Stimulated activated naive CD8-positive, alpha-beta T cell treated with anti-CD3 and anti-CD28 coated beads, Interleukin-15, Interleukin-2, amounts not matched to agents 100 ng/mL and 50 ng/mL, for 24 hours (primary cell): ENCODE results near the gene SLC2A6.

Experiments
- H3K27ac Mint-ChIP-seq: one replicate; pipeline ENCODE4 v1.8.0; 2021; ENCODE audit warnings: mild to moderate bottlenecking, mixed read lengths
- H3K27me3 Mint-ChIP-seq: one replicate; pipeline ENCODE4 v1.8.0; 2021; ENCODE audit warnings: mixed read lengths
- H3K36me3 Mint-ChIP-seq: one replicate; pipeline ENCODE4 v1.8.0; 2021; ENCODE audit warnings: low read depth, mixed read lengths
- H3K4me1 Mint-ChIP-seq: one replicate; pipeline ENCODE4 v1.8.0; 2021; ENCODE audit warnings: low read depth, mixed read lengths
- H3K4me3 Mint-ChIP-seq: one replicate; pipeline ENCODE4 v1.8.0; 2021; ENCODE audit warnings: mild to moderate bottlenecking, mixed read lengths
- H3K9me3 Mint-ChIP-seq: one replicate; pipeline ENCODE4 v1.8.0; 2021; ENCODE audit warnings: mixed read lengths

Gene SLC2A6

GRCh38 chr9:133468777-133469421, 10.0 kb downstream of the SLC2A6 start:
- H3K27ac Mint-ChIP-seq = no peak overlapping the region
- no peaks in the 10 kb centered on the region for H3K9me3 Mint-ChIP-seq
- no peak overlapping the region for H3K4me3 Mint-ChIP-seq
- no peaks in the 10 kb centered on the region for H3K4me1 Mint-ChIP-seq
- H3K36me3 Mint-ChIP-seq = no peaks in the 10 kb centered on the region
- no peaks in the 10 kb centered on the region for H3K27me3 Mint-ChIP-seq

DNA sequence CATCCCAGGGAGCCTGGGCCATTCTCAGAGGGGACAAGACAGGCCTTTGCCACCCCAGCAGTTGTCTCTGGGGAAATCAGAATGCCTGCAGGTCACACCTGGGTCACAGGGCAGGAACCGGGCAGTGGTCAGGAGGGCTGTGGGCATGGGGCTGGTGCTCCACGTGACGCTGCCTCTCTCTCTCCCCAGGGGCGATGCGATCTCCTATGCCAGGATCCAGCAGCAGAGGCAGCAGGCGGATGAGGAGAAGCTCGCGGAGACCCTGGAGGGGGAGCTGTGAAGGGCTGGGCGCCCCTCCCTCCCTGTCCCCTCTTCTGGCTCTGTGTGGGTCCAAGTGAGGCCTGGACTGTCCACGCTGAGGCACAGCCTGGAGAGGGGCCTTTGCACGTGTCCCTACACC, 10.5 kb downstream of the SLC2A6 start:
- H3K9me3 Mint-ChIP-seq = no peaks in the 10 kb centered on the region
- no peak overlapping the region for H3K27ac Mint-ChIP-seq
- H3K27me3 Mint-ChIP-seq = no peaks in the 10 kb centered on the region
- H3K36me3 Mint-ChIP-seq = no peaks in the 10 kb centered on the region
- no peaks in the 10 kb centered on the region for H3K4me1 Mint-ChIP-seq
- H3K4me3 Mint-ChIP-seq = no peak overlapping the region

GRCh38 chr9:133467101-133467500, 11.8 kb downstream of the SLC2A6 start:
- Mint-ChIP-seq H3K4me3 (no peak overlapping the region), H3K27ac (no peak overlapping the region), H3K4me1 (no peaks in the 10 kb centered on the region), H3K36me3 (no peaks in the 10 kb centered on the region), H3K9me3 (no peaks in the 10 kb centered on the region), H3K27me3 (no peaks in the 10 kb centered on the region)

- Mint-ChIP-seq H3K27ac (no peak overlapping the region), H3K4me3 (no peak overlapping the region), H3K4me1 (no peaks in the 10 kb centered on the region), H3K27me3 (no peaks in the 10 kb centered on the region), H3K36me3 (no peaks in the 10 kb centered on the region), H3K9me3 (no peaks in the 10 kb centered on the region)
Observed at GRCh38 chr9:133465984-133466383, 12.9 kb downstream of the SLC2A6 start.

DNA sequence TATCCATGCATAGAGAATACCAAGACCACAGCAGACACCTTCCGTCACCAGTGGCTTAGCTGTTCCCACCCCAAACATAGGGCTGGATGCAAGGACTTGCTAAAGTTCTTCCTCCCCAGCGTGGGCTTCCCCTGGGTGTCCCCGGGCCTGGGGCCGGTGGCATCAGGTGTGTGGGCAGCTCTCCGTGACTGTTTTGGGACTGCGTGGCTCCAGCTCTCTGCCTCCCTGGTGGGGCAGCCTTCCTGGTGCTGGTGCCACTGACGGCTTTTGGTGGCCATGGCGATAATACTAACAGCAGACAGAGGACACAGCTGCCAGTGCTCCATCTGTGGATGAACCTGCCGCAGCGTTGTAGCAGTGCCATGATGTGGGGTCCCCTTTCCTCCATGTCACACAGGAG, 14.3 kb downstream of the SLC2A6 start:
- no peaks in the 10 kb centered on the region for H3K27me3 Mint-ChIP-seq
- H3K4me3 Mint-ChIP-seq = no peak overlapping the region
- H3K27ac Mint-ChIP-seq = no peak overlapping the region
- peaks cover 6% of the 10 kb centered on the region for H3K4me1 Mint-ChIP-seq
- H3K36me3 Mint-ChIP-seq = no peaks in the 10 kb centered on the region
- H3K9me3 Mint-ChIP-seq = no peaks in the 10 kb centered on the region

DNA sequence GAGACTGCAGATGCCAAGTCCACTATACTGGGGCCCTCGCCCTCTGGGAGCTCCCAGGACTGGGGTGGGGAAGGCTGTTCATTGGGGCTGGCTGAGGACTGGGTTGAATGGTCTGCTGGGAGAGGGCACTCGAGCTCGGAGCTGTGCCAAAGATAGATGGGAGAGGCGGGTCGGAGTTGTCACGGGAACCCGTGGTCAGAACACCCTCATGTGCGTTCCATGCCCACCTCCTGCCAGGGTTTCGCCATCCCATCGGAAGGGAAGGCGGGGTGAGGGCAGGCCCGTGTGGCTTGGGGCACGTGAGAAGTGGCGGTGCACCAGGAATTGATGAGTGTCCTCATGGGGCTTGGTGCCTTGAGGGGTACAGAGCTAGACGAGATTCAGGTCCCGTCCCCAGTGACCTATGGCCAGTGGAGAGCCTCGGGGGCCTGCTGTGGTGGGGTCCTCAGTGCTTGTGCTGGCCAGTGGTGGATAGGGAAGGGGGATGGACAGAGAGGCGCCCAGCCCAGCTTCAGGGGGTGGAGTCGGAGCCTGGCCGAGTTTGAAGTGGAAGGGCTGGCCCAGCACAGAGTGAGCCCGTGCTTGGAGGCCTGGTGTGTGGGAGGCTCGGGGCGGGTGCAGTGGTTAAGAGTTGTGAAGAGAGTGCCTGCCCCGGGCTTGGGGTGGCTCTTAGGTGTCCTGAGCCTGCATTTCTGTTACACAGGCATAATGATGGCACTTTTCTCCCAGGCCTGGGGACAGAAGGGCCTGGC, 14.9 kb downstream of the SLC2A6 start:
- Mint-ChIP-seq H3K4me3 (no peak overlapping the region), H3K27me3 (no peaks in the 10 kb centered on the region), H3K27ac (no peak overlapping the region), H3K4me1 (peaks cover 9% of the 10 kb centered on the region), H3K36me3 (no peaks in the 10 kb centered on the region), H3K9me3 (no peaks in the 10 kb centered on the region)

DNA sequence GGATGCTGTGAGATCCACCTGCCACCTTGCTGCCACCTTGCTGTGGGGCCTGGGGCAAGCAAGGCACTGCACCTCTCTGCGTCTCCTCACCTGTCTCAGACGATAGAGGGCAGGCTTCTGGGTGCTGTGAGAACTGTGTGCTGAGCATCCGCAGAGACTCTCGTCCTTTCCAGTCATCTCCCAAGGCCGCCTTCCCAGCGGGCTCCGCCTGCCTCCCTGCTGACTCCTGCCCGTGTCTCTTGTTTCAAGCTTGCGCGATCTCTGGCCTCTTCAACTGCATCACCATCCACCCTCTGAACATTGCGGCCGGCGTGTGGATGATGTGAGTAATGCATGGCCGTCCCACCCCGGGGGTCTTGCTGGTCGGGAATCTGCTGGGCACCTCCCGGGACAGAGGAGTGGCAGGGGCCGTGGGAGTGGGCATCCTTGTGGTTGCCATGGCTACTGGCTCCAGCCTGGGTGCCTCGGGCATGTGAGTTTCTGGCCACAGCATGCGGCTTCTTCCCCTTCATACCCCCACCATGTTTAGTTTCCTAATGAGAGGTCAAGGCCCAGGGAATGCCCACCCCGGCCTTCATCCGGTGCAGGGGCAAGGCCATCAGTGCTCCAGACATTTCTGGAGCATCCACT, 15.6 kb downstream of the SLC2A6 start:
- H3K36me3 Mint-ChIP-seq = no peaks in the 10 kb centered on the region
- H3K27ac Mint-ChIP-seq = no peak overlapping the region
- no peaks in the 10 kb centered on the region for H3K27me3 Mint-ChIP-seq
- H3K9me3 Mint-ChIP-seq = no peaks in the 10 kb centered on the region
- H3K4me1 Mint-ChIP-seq = peaks cover 9% of the 10 kb centered on the region
- H3K4me3 Mint-ChIP-seq = no peak overlapping the region

DNA sequence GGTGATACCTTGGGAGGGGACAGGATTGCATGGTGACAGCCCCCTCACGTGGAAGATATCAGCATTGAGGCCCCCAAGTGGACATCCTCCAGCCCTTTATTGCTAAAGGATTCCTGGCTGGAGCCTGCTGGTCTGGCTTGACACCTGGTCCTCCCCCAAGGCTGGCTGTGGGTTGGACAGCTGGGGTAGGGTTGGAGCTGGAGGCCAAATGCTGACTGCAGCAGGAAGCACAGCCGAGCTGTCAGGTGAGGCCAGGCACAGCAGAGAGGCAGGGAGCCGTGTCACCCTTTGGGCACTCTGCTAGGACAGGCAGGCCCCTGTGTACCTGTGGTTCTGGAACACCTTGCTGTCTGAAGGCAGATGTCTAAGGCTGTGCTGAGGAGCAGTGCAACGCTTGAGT, 16.9 kb downstream of the SLC2A6 start:
- Mint-ChIP-seq H3K9me3 (no peaks in the 10 kb centered on the region), H3K4me3 (no peak overlapping the region), H3K27ac (no peak overlapping the region), H3K4me1 (peaks cover 9% of the 10 kb centered on the region), H3K36me3 (no peaks in the 10 kb centered on the region), H3K27me3 (no peaks in the 10 kb centered on the region)

DNA sequence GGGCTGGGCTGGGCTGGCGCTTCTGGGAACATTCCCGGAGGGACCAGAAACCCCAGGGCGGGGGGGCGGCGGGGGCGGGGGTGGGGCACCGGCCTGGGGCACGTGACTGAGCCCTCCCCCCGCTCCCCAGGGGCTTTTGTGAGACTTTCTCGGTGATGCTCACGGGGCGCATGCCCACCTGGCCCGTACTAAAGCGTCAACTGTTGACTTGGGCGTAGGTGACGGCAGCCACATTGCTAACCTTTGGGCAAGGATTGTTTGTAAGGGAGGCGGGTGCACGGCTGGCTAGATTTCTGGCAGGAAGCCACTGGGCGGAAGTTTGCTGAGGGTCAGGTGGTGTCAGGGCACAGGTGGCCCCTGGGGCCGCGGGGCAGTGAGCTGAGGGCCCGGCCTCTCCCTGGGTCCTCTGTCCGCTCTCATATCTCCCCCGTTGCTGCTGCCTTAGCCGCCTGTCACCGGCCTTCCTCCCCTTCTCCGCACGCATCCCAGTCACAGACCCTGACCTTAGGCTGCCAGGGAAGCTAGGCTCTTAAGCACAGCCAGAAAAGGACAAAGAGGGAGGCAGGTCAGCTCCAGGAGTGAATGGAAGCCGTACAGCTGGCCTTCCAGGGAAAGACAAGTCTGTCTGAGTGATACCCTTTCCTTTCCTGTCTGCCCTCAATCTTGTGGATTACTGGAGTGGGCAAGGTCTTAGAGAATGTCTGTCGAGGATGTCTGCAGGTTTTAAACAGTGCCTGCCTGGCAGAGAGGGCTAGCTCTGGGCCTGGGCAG, 18.3 kb downstream of the SLC2A6 start:
- Mint-ChIP-seq H3K4me1 (peaks cover 9% of the 10 kb centered on the region), H3K9me3 (no peaks in the 10 kb centered on the region), H3K27me3 (no peaks in the 10 kb centered on the region), H3K27ac (no peak overlapping the region), H3K4me3 (peak overlapping the region; percentile 59), H3K36me3 (no peaks in the 10 kb centered on the region)

DNA sequence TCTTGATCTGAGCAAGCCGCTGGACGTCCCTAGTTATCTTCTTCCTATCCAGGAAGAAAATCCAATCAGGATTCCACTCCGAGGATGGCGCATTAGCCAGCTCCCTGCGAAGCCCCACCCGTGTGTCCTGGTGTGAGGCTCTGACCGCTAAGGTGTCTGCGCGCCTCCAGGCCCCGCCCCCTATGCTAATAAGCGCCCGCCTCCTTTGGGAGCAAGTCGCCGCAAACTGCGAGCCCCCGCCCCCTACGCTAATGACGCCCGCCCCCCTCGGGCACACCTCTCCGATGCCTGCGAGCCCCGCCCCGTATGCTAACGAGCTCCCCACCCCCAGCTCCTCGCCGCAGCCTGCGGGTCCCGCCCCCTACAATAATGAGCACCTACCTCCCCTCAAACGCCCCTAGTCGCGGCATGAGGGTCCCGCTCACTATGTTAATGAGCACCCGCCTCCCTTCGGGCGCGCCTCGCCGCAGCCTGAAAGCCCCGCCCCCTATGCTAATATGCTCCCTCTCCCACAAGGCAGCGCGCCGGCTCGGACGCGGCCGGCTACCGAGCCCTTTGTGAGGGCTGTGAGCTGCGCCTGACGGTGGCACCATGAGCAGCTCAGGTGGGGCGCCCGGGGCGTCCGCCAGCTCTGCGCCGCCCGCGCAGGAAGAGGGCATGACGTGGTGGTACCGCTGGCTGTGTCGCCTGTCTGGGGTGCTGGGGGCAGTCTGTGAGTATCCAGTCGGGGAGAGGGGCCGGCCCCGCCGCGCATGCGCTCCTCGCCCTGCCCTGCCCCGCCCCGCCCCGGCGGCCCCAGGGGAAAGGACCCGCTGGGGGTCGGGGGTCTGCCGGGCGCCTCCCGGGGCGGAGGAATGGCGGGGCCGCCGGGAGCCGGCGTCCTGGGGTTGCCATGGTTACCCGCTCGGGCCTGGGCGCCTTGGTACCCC, 19.2 kb downstream of the SLC2A6 start, which contains the start of gene CACFD1:
Gene CACFD1, plus strand, starts transcription at position 503 of the 929 bp plus-strand sequence. Its CDS starts 89 bp downstream, at position 592.
- peaks cover 9% of the 10 kb centered on the region for H3K4me1 Mint-ChIP-seq
- H3K4me3 Mint-ChIP-seq = peak within 1 kb of the TSS; percentile 78
- H3K9me3 Mint-ChIP-seq = no peaks in the 10 kb centered on the region
- peak within 1 kb of the TSS; percentile 11 for H3K27ac Mint-ChIP-seq
- H3K36me3 Mint-ChIP-seq = no peaks in the 10 kb centered on the region
- no peaks in the 10 kb centered on the region for H3K27me3 Mint-ChIP-seq

GRCh38 chr9:133458643-133459312, 20.1 kb downstream of the SLC2A6 start:
- H3K36me3 Mint-ChIP-seq = no peaks in the 10 kb centered on the region
- no peaks in the 10 kb centered on the region for H3K9me3 Mint-ChIP-seq
- peak overlapping the region; percentile 78 for H3K4me3 Mint-ChIP-seq
- H3K4me1 Mint-ChIP-seq = peaks cover 9% of the 10 kb centered on the region
- H3K27ac Mint-ChIP-seq = no peak overlapping the region
- no peaks in the 10 kb centered on the region for H3K27me3 Mint-ChIP-seq

DNA sequence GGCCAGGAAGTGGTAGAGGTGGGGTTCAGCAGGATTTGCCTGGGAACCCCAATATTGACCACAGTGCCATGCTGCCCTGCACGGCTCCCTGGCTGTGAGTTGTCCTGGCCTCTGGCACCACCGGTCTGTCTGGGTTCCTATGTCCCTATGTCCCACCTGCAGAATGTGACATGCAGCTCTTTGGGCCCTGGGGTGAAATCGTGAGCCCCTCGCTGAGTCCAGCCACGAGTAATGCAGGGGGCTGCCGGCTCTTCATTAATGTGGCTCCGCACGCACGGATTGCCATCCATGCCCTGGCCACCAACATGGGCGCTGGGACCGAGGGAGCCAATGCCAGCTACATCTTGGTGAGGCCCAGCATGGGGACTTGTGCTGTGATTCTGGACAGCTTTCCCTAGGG, 21.2 kb downstream of the SLC2A6 start:
- Mint-ChIP-seq H3K27me3 (no peaks in the 10 kb centered on the region), H3K27ac (no peak overlapping the region), H3K4me1 (peaks cover 9% of the 10 kb centered on the region), H3K36me3 (no peaks in the 10 kb centered on the region), H3K9me3 (no peaks in the 10 kb centered on the region), H3K4me3 (no peak overlapping the region)

DNA sequence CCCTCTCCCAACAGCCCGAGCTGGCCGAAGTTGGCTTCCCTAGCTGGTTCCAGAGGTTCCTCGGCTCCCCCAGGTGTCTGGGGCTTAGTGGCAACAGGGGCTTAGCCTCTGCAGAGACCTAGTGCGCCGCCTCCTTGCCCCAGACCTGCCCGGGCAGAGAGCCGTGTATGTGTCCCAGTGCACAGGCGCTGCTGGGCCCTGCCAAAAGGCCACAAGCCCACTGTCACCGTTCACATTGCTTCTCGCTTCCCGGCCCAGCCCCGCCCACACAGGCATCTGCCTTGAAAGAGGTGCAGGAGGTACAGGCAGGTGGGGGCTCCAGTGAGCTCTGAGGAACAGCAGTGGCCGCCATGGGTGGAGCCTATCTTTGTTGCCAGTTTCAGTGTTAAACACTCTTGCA, 21.7 kb downstream of the SLC2A6 start:
- Mint-ChIP-seq H3K27me3 (no peaks in the 10 kb centered on the region), H3K4me3 (no peak overlapping the region), H3K27ac (no peak overlapping the region), H3K36me3 (no peaks in the 10 kb centered on the region), H3K4me1 (peaks cover 9% of the 10 kb centered on the region), H3K9me3 (no peaks in the 10 kb centered on the region)

- H3K4me3 Mint-ChIP-seq = no peak overlapping the region
- no peaks in the 10 kb centered on the region for H3K9me3 Mint-ChIP-seq
- H3K27ac Mint-ChIP-seq = no peak overlapping the region
- H3K4me1 Mint-ChIP-seq = peaks cover 9% of the 10 kb centered on the region
- no peaks in the 10 kb centered on the region for H3K27me3 Mint-ChIP-seq
- H3K36me3 Mint-ChIP-seq = no peaks in the 10 kb centered on the region
Observed at GRCh38 chr9:133456409-133456808, 22.5 kb downstream of the SLC2A6 start.
